Tibial artery (tissue), 4 donors: ENCODE measurements around the gene ZNF593.

Source experiments
- DNase-seq, 2 donors: peaks; one replicate each; pipeline ENCODE4 v3.0.0-alpha.2; 2019
- H3K27ac ChIP-seq, 2 donors: fragments of 200-600 bp; sonication (generic) in 1 of 2; 1 replicate in 1 of 2; 2 replicates in 1 of 2; pipeline ENCODE4 v1.5.1; 2018 to 2019; ENCODE audit warnings: mild to moderate bottlenecking in 1 of 2
- H3K27me3 ChIP-seq, 2 donors: fragments of 200-600 bp; sonication (generic) in 1 of 2; one replicate each; pipeline versions ENCODE4 v1.5.1 to v1.6.0; 2016 to 2019
- H3K36me3 ChIP-seq, 3 donors: fragments of 200-600 bp; sonication (generic) in 2 of 3; one replicate each; pipeline ENCODE4 v1.5.1; 2016 to 2019; ENCODE audit warnings: mild to moderate bottlenecking in 2 of 3
- H3K4me1 ChIP-seq, 4 donors: fragments of 200-600 bp; sonication (generic) in 2 of 4; 1 replicate in 3 of 4; 2 replicates in 1 of 4; pipeline ENCODE4 v1.5.1; 2016 to 2019
- H3K4me3 ChIP-seq, 2 donors: fragments of 200-600 bp; sonication (generic) in 1 of 2; 1 replicate in 1 of 2; 2 replicates in 1 of 2; pipeline ENCODE4 v1.5.1; 2018 to 2019; ENCODE audit warnings: mild to moderate bottlenecking in 2 of 2
- H3K9me3 ChIP-seq, 3 donors: fragments of 200-600 bp; sonication (generic) in 1 of 3; one replicate each; pipeline ENCODE4 v1.5.1; 2016 to 2019
- CTCF ChIP-seq, 2 experiments: fragments of 200-600 bp in 1 of 2; fragments of 450-650 bp in 1 of 2; IDR thresholded peaks; one replicate each; pipeline ENCODE4 v1.5.1; 2017 to 2019; ENCODE audit warnings: antibody characterized with exemption in 2 of 2, mild to moderate bottlenecking in 1 of 2, moderate library complexity in 1 of 2
- intact Hi-C: fragments of 100-400 bp; cut with DNase I; formaldehyde crosslinking; loops from one replicate; pipeline ENCODE4 v1.15.0; 2023; ENCODE audit warnings: low total_unique reads

ZNF593 gene

GRCh38 chr1:26159743-26160039 lies 10.0 kb upstream of the ZNF593 start:
- Histone ChIP-seq H3K4me1 (peaks cover 0 to 28% (median 20%) of the 10 kb centered on the region in 4 donors), H3K4me3 (peak overlapping the region; percentile 15 to 63), H3K27ac (no peak overlapping the region), H3K36me3 (no peaks in the 10 kb centered on the region), H3K27me3 (peaks cover 0 to 54% of the 10 kb centered on the region in 2 donors), H3K9me3 (no peaks in the 10 kb centered on the region)
- DNase-seq: no peak
- TF ChIP-seq CTCF (IDR thresholded peaks at IDR 0.05): no peak
- intact Hi-C loops: loop anchor here (5.0 kb wide), 1 partner anchor 47 kb away; the partner anchor contains the start of gene PDIK1L

GRCh38 chr1:26160527-26161414 lies 8.9 kb upstream of the ZNF593 start:
- no peak for DNase-seq
- Histone ChIP-seq H3K4me3 (peak overlapping the region; percentile 52 to 63), H3K27me3 (peaks cover 0 to 43% of the 10 kb centered on the region in 2 donors), H3K27ac (peak overlapping the region in 1 of 2 donors; percentile 51), H3K9me3 (no peaks in the 10 kb centered on the region), H3K36me3 (no peaks in the 10 kb centered on the region), H3K4me1 (peaks cover 0 to 28% (median 20%) of the 10 kb centered on the region in 4 donors)
- TF ChIP-seq CTCF (IDR thresholded peaks at IDR 0.05): no peak
- intact Hi-C loops: loop anchor here (5.0 kb wide), 1 partner anchor 48 kb away; the partner anchor contains the start of gene PDIK1L

GRCh38 chr1:26161415-26162219 lies 8.1 kb upstream of the ZNF593 start:
- H3K27me3 ChIP-seq: peaks cover 0 to 35% of the 10 kb centered on the region in 2 donors
- no peaks in the 10 kb centered on the region for H3K9me3 ChIP-seq
- peaks cover 0 to 28% (median 20%) of the 10 kb centered on the region in 4 donors for H3K4me1 ChIP-seq
- intact Hi-C loops: loop anchor here (5.0 kb wide), 1 partner anchor 49 kb away; the partner anchor contains the start of gene PDIK1L
- H3K36me3 ChIP-seq: no peaks in the 10 kb centered on the region
- peak; percentile 30 to 77 for DNase-seq
- peak in 1 of 2 experiments; percentile 14 for TF ChIP-seq CTCF (IDR thresholded peaks at IDR 0.05)
- peak overlapping the region; percentile 52 to 63 for H3K4me3 ChIP-seq
- peak overlapping the region in 1 of 2 donors; percentile 51 for H3K27ac ChIP-seq

- peak overlapping the region; percentile 52 to 63 for H3K4me3 ChIP-seq
These were observed 7.4 kb upstream of the ZNF593 start for GRCh38 chr1:26162220-26162709.

More at GRCh38 chr1:26162220-26162709, 7.4 kb upstream of the ZNF593 start:
- Histone ChIP-seq H3K9me3 (no peaks in the 10 kb centered on the region), H3K36me3 (no peaks in the 10 kb centered on the region), H3K4me1 (peaks cover 0 to 28% (median 20%) of the 10 kb centered on the region in 4 donors), H3K27me3 (peaks cover 0 to 28% of the 10 kb centered on the region in 2 donors), H3K27ac (peak overlapping the region in 1 of 2 donors; percentile 43)
- intact Hi-C loops: loop anchor here (5.0 kb wide), 1 partner anchor 50 kb away; the partner anchor contains the start of gene PDIK1L
- no peak for DNase-seq
- no peak for TF ChIP-seq CTCF (IDR thresholded peaks at IDR 0.05)
